HEK293T (cell line): ENCODE results near the gene PNN.
"Not testable (repeated sequence)": the region's sequence is repeated elsewhere in the genome, so short reads cannot be mapped to it uniquely, and the experiment has no call there.

Experiments
- CTCF ChIA-PET: fragments of 350-600 bp; formaldehyde crosslinking; extraction: SDS; loops from one replicate; lab custom pipeline; 2021; ENCODE audit warnings: antibody characterized with exemption, inconsistent platforms; lab: Yijun Ruan, JAX
- POLR2A ChIA-PET: fragments of 350-600 bp; formaldehyde crosslinking; extraction: SDS; loops from one replicate; lab custom pipeline; 2020; ENCODE audit warnings: antibody characterized with exemption, inconsistent platforms; lab: Yijun Ruan, JAX
- DNase-seq: peaks from one replicate; pipeline ENCODE4 v3.0.0; 2012; ENCODE audit warnings: mixed read lengths; ENCODE audit errors: extremely low spot score
- ARNT ChIP-seq: fragments of 450-650 bp; IDR thresholded peaks from 2 replicates; pipeline ENCODE4 v1.6.1; 2017; ENCODE audit warnings: mild to moderate bottlenecking
- BHLHE40 ChIP-seq: fragments of 450-650 bp; IDR thresholded peaks from 2 replicates; pipeline ENCODE4 v1.6.1; 2016; ENCODE audit warnings: mild to moderate bottlenecking, moderate library complexity, borderline replicate concordance
- CTBP1 ChIP-seq: fragments of 450-650 bp; IDR thresholded peaks from 2 replicates; pipeline ENCODE4 v1.6.1; 2016; ENCODE audit warnings: borderline replicate concordance
- ELF4 ChIP-seq: fragments of 450-650 bp; IDR thresholded peaks from 2 replicates; pipeline ENCODE4 v1.6.1; 2017; ENCODE audit warnings: antibody characterized with exemption
- FOXA1 ChIP-seq: fragments of 450-650 bp; IDR thresholded peaks from 2 replicates; pipeline ENCODE4 v1.6.1; 2016; ENCODE audit warnings: mild to moderate bottlenecking
- FOXK2 ChIP-seq: fragments of 450-650 bp; IDR thresholded peaks from 2 replicates; pipeline ENCODE4 v1.6.1; 2016; ENCODE audit warnings: mild to moderate bottlenecking
- FOXM1 ChIP-seq: fragments of 450-650 bp; IDR thresholded peaks from 2 replicates; pipeline ENCODE4 v1.6.1; 2017; ENCODE audit warnings: mild to moderate bottlenecking, borderline replicate concordance
- HDGF ChIP-seq: fragments of 450-650 bp; IDR thresholded peaks from 2 replicates; pipeline ENCODE4 v1.6.1; 2017; ENCODE audit warnings: antibody characterized with exemption, borderline replicate concordance
- L3MBTL2 ChIP-seq: fragments of 450-650 bp; conservative IDR thresholded peaks from 2 replicates; pipeline ENCODE4 v1.6.1; 2016; ENCODE audit warnings: mild to moderate bottlenecking
- LEF1 ChIP-seq: fragments of 450-650 bp; IDR thresholded peaks from 2 replicates; pipeline ENCODE4 v1.6.1; 2017; ENCODE audit warnings: mild to moderate bottlenecking, borderline replicate concordance
- NFRKB ChIP-seq: fragments of 450-650 bp; IDR thresholded peaks from 2 replicates; pipeline ENCODE4 v1.6.1; 2016; ENCODE audit warnings: mild to moderate bottlenecking, moderate library complexity
- PKNOX1 ChIP-seq: fragments of 450-650 bp; IDR thresholded peaks from 2 replicates; pipeline ENCODE4 v1.6.1; 2016
- SP1 ChIP-seq: fragments of 450-650 bp; IDR thresholded peaks from 2 replicates; pipeline ENCODE4 v1.6.1; 2017
- SUZ12 ChIP-seq: fragments of 450-650 bp; IDR thresholded peaks from 2 replicates; pipeline ENCODE4 v1.6.1; 2016; ENCODE audit warnings: mild to moderate bottlenecking
- TARDBP ChIP-seq: fragments of 450-650 bp; IDR thresholded peaks from 2 replicates; pipeline ENCODE4 v1.6.1; 2016
- ZNF384 ChIP-seq: fragments of 450-650 bp; IDR thresholded peaks from 2 replicates; pipeline ENCODE4 v1.6.1; 2016

The PNN gene

GRCh38 chr14:39180553-39180952 lies 5.5 kb downstream of the PNN start:
- ChIA-PET CTCF (no interaction called here), POLR2A (interaction anchor here (7.2 kb wide), 1 partner anchor 10 kb away, joined by 51 read pairs; the partner anchor contains the start of gene TRAPPC6B)
- no peak for DNase-seq
- TF ChIP-seq TARDBP (no peak), LEF1 (no peak), PKNOX1 (no peak), HDGF (no peak)

- POLR2A ChIA-PET = interaction anchor here (7.2 kb wide), 1 partner anchor 11 kb away, joined by 51 read pairs; the partner anchor contains the start of gene TRAPPC6B
- DNase-seq = no peak
- CTCF ChIA-PET = no interaction called here
- TF ChIP-seq ZNF384 (no peak), ARNT (no peak)
Observed at GRCh38 chr14:39181026-39181692, 6.1 kb downstream of the PNN start.

GRCh38 chr14:39181693-39182047 lies 6.6 kb downstream of the PNN start:
- no peak for DNase-seq
- ChIA-PET POLR2A (interaction anchor here (7.2 kb wide), 1 partner anchor 11 kb away, joined by 51 read pairs; the partner anchor contains the start of gene TRAPPC6B), CTCF (no interaction called here)
- no peak for TF ChIP-seq CTBP1
- no peak for TF ChIP-seq ELF4
- no peak for TF ChIP-seq L3MBTL2
- TF ChIP-seq BHLHE40 = no peak
- no peak for TF ChIP-seq ZNF384
- no peak for TF ChIP-seq SP1

GRCh38 chr14:39182770-39183684 lies 8.0 kb downstream of the PNN start:
- TF ChIP-seq LEF1 = no peak
- TF ChIP-seq ARNT = no peak
- TF ChIP-seq FOXA1 = no peak
- TF ChIP-seq ZNF384 = 0 out of 2 replicates have a peak, but pooled peaks have one; percentile 39
- no peak for DNase-seq
- ChIA-PET CTCF (no interaction called here), POLR2A (interaction anchor here (7.2 kb wide), 1 partner anchor 13 kb away, joined by 51 read pairs; the partner anchor contains the start of gene TRAPPC6B)

GRCh38 chr14:39183685-39184003 lies 8.6 kb downstream of the PNN start:
- CTCF ChIA-PET, DNase-seq: not testable (repeated sequence)
- POLR2A ChIA-PET = interaction anchor here (7.2 kb wide), 1 partner anchor 13 kb away, joined by 51 read pairs; the partner anchor contains the start of gene TRAPPC6B

- ChIA-PET POLR2A (interaction anchor here (0.7 to 7.2 kb wide), 3 partner anchors 10 to 45 kb away, joined by 5 to 51 read pairs (median 8); partner anchors contain the start of genes PNN and TRAPPC6B), CTCF (no interaction called here)
- no peak for DNase-seq
- TF ChIP-seq SUZ12 (no peak), L3MBTL2 (no peak), CTBP1 (no peak), LEF1 (no peak), ELF4 (no peak), FOXK2 (no peak), NFRKB (no peak), PKNOX1 (no peak), ARNT (no peak), SP1 (no peak), BHLHE40 (no peak), HDGF (no peak), ZNF384 (no peak), FOXA1 (no peak), FOXM1 (no peak), TARDBP (no peak)
Observed at GRCh38 chr14:39184628-39185255, 9.7 kb downstream of the PNN start.
